GM18507 (cell line): ENCODE measurements around the gene GCNT1.
"Not testable (repeated sequence)": the region's sequence is repeated elsewhere in the genome, so short reads cannot be mapped to it uniquely, and the experiment has no call there.

Experiments used
- DNase-seq: peaks from one replicate; pipeline ENCODE4 v3.0.0; 2011; ENCODE audit warnings: low read depth; ENCODE audit not compliant: insufficient read length; ENCODE audit errors: extremely low spot score
- FAIRE-seq: peaks from 2 replicates; lab custom pipeline; 2011; peaks lifted over from hg19 to GRCh38; lab: Jason Lieb, UNC

GCNT1 gene

GRCh38 chr9:76478226-76478625 is 19.2 kb downstream of the GCNT1 start:
- DNase-seq (no peak), FAIRE-seq (no peak)

GRCh38 chr9:76479337-76479736 is 20.4 kb downstream of the GCNT1 start:
- FAIRE-seq, DNase-seq: not testable (repeated sequence)

GRCh38 chr9:76486151-76486550 is 27.2 kb downstream of the GCNT1 start:
- FAIRE-seq: no peak

GRCh38 chr9:76490249-76490990 is 31.4 kb downstream of the GCNT1 start:
- FAIRE-seq: no peak
- DNase-seq: no peak

More at GRCh38 chr9:76486151-76486550, 27.2 kb downstream of the GCNT1 start:
- DNase-seq: no peak

GRCh38 chr9:76491056-76491455 is 32.1 kb downstream of the GCNT1 start:
- not testable (repeated sequence) for DNase-seq, FAIRE-seq

- not testable (repeated sequence) for FAIRE-seq
These were observed 34.5 kb downstream of the GCNT1 start for GRCh38 chr9:76493496-76493895.

GRCh38 chr9:76500061-76500460 is 41.1 kb downstream of the GCNT1 start:
- DNase-seq (no peak), FAIRE-seq (no peak)

More at GRCh38 chr9:76493496-76493895, 34.5 kb downstream of the GCNT1 start:
- DNase-seq: not testable (repeated sequence)

- no peak for FAIRE-seq
These were observed 43.8 kb downstream of the GCNT1 start for GRCh38 chr9:76502746-76503145.

GRCh38 chr9:76510041-76510440 is 51.1 kb downstream of the GCNT1 start:
- FAIRE-seq (no peak), DNase-seq (no peak)

More at GRCh38 chr9:76502746-76503145, 43.8 kb downstream of the GCNT1 start:
- no peak for DNase-seq

- FAIRE-seq: no peak
These were observed 51.5 kb downstream of the GCNT1 start for GRCh38 chr9:76510446-76510845.

GRCh38 chr9:76512826-76513225 is 53.8 kb downstream of the GCNT1 start:
- no peak for DNase-seq
- FAIRE-seq: no peak

More at GRCh38 chr9:76510446-76510845, 51.5 kb downstream of the GCNT1 start:
- no peak for DNase-seq

GRCh38 chr9:76516350-76516749 is 57.4 kb downstream of the GCNT1 start:
- no peak for DNase-seq
- no peak for FAIRE-seq

GRCh38 chr9:76516871-76517270 is 57.9 kb downstream of the GCNT1 start:
- FAIRE-seq (no peak), DNase-seq (no peak)

GRCh38 chr9:76519075-76519835 is 60.3 kb downstream of the GCNT1 start:
- no peak for DNase-seq
- FAIRE-seq: no peak

GRCh38 chr9:76521244-76521681 is 62.3 kb downstream of the GCNT1 start:
- FAIRE-seq (no peak), DNase-seq (no peak)

- FAIRE-seq (no peak), DNase-seq (no peak)
These were observed 62.9 kb downstream of the GCNT1 start for GRCh38 chr9:76521906-76522305.

- FAIRE-seq, DNase-seq: not testable (repeated sequence)
These were observed 64.7 kb downstream of the GCNT1 start for GRCh38 chr9:76523617-76524200.

GRCh38 chr9:76525196-76525595 is 66.2 kb downstream of the GCNT1 start:
- no peak for DNase-seq
- FAIRE-seq: no peak

- no peak for FAIRE-seq
- no peak for DNase-seq
These were observed 67.0 kb downstream of the GCNT1 start for GRCh38 chr9:76526026-76526425.

- FAIRE-seq (no peak), DNase-seq (no peak)
These were observed 69.1 kb downstream of the GCNT1 start for GRCh38 chr9:76528056-76528455.
